ENCODE data around the gene ABCC8.
"Not testable (repeated sequence)": the region's sequence is repeated elsewhere in the genome, so short reads cannot be mapped to it uniquely, and the experiment has no call there.

Gene ABCC8

GRCh38 chr11:17430616-17431015, 46.0 kb downstream of the ABCC8 start:
- DNase-seq (ENCODE audit: low read depth in 2 of 2), result no peak

DNA sequence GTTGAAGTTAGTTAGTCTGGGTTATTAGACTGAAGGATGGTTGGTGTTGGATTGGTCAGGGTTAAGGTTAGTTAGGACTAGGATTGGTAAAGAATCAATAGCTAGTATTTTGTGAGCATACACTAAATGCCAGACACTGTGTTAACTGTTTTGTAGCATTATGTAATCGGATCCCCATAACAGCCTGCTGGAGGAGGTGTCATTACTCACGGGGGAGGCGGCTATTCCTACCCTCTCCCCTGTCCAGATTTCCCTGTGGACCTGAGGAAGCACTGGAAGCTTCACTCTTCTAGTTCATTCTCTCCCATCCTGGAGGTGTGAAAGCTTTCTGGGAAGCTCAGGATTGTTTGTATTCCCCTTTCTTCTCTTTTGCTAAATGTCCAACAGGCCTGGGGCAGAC, 47.7 kb downstream of the ABCC8 start:
- no peak for DNase-seq (ENCODE audit: low read depth in 2 of 2)

- no peak for DNase-seq (ENCODE audit: low read depth in 2 of 2)
Measured at GRCh38 chr11:17428261-17428660, 48.4 kb downstream of the ABCC8 start.

DNA sequence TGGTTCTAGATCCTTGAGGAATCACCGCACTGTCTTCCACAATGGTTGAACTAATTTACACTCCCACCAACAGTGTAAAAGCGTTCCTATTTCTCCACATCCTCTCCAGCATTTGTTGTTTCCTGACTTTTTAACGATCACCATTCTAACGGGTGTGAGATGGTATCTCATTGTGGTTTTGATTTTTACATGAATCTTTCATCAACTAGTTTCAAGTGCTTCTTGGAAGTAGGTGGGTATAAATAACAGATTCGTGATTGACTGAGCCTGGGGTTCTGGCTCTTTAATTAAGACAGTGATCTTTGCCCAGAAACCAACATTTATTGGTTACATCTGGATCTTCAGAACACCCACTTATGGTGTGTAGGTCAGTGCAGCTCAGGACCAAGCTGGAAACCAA, 50.4 kb downstream of the ABCC8 start:
- DNase-seq (ENCODE audit: low read depth in 2 of 2), result not testable (repeated sequence)

DNA sequence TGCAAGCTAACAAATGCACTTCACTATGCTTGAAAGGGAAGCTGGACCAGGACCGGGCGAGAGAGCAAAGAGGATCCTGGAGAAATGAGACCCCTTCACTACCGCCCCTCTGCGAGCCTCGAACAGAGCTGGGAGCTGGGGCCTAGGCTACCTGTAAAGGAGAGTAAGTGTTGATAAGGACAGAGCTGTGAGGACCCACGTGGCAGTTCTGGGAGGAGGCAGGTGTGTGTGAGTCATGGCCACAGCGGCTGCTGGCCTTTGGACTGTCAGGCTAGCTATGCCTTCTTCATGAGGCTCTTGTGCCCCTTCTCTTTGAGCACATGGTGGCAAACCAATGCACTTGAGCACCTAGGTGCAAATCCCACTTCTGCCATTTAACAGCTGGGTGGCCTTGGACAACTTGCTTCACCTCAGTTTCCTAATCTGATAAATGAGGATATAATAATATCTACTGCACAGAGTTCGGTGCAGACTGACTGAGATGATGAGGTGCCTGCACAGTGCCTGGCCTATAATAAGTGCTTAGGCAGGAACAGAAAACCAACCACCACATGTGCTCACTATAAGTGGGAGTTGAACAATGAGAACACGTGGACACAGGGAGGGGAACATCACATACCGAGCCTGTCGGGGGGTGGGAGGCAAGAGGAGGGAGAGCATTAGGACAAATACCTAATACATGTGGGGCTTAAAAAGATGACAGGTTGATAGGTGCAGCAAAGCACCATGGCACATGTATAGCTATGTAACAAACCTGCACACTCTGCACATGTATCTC, 52.9 kb downstream of the ABCC8 start:
- no peak for DNase-seq (ENCODE audit: low read depth in 2 of 2)

- DNase-seq (ENCODE audit: low read depth in 2 of 2), result no peak
Measured at GRCh38 chr11:17421781-17422180, 54.9 kb downstream of the ABCC8 start.

GRCh38 chr11:17418444-17419081, 58.1 kb downstream of the ABCC8 start:
- DNase-seq (ENCODE audit: low read depth in 2 of 2), result no peak

DNA sequence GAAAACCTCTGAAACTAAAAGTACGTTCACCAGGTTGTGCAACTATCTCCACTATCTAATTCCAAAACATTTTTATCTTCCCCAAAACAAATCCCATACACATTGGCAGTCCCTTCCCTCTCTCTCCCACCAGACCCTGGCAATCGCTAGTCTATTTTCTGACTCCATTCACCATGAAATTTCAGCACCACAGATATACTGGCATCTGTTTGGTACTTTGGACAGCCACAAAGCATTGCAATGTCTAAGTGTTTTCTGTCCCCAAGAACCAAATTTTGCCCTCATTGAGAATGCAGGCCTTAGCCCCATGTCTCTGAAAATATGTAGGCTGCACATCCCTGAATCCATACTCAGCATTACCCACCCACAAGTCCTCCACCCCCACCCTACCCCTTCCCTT, 60.2 kb downstream of the ABCC8 start:
- DNase-seq (ENCODE audit: low read depth in 2 of 2), result no peak

GRCh38 chr11:17415523-17416104, 61.0 kb downstream of the ABCC8 start:
- no peak for DNase-seq (ENCODE audit: low read depth in 2 of 2)

- no peak for DNase-seq (ENCODE audit: low read depth in 2 of 2)
Measured at GRCh38 chr11:17414992-17415391, 61.7 kb downstream of the ABCC8 start.

DNA sequence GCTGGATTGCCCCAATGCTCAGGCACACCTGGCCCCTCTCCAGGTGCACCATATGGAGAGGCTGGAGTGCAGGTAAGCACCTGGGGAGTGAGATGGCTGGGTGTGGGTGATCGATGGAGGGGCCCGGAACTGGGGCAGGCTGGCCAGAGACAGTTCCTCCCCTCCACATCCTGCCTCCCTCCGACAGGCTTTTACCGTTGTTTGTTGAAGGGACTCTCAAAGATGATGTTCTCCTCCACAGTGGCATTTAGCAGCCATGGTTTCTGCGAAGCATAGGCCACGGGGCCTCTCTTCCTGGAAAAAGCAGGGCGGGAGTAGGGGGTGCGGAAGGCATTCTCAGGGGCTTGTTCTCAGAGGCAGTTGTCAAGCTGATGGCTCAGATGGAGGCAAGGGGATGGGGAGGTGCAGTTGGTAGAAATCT, 62.3 kb downstream of the ABCC8 start:
- DNase-seq (ENCODE audit: low read depth in 2 of 2), result no peak

- DNase-seq (ENCODE audit: low read depth in 2 of 2), result no peak
Measured at GRCh38 chr11:17413414-17414316, 63.0 kb downstream of the ABCC8 start.

DNA sequence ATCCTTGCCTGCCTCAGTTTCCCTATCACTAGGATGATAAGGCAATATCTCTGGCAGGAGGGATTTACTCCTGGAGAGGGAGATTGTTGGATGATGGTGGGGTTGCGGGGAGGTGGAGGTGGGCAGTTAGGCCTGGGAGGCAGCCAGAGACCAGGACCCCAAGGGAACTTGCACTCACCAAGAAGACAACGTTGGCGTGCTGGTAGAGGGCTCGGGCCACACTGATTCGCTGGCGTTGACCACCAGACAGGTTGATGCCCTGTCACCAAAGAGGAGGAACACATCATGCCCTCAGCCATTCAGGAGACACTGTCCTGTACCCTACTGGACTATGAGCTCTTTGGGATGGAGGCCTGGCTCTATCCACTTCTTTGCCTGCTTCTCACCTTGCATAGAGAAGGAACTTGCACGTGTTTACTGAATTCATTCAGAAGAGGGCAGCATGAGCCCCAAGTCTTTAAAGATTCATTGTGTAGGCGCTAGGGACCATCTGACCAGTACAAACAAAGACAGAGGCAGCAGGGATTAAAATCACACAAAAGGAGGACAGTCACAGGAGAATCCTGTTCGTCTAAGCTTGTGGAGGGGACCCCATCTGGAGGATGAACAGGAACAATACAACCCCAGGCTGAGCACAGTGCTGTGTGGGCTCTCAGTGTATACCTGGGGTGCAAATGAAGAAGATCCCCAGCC, 64.0 kb downstream of the ABCC8 start:
- no peak for DNase-seq (ENCODE audit: low read depth in 2 of 2)

GRCh38 chr11:17411418-17411817, 65.2 kb downstream of the ABCC8 start:
- DNase-seq (ENCODE audit: low read depth in 2 of 2), result no peak

- no peak for DNase-seq (ENCODE audit: low read depth in 2 of 2)
Measured at GRCh38 chr11:17410606-17411379, 65.9 kb downstream of the ABCC8 start.

- DNase-seq (ENCODE audit: low read depth in 2 of 2), result no peak
Measured at GRCh38 chr11:17408641-17409040, 68.0 kb downstream of the ABCC8 start.

DNA sequence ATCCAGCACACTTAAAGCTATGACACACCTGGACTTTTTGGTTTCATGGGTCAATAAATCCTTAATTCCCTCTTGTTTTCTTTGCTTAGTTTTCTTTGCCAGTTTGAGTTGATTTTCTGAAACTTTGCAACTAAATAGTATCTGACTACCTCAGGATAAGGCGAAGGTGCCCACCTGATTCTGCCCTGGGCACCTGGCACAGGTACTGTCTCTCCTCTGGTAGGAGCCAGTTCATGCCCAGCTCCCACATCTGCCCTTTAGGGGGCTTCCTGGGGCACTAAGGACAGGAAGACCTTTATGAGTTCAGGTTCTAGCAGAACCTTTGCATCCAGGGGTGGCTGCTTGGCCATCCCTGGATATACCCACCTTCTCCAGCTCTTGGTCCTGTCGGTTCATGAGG, 68.6 kb downstream of the ABCC8 start:
- no peak for DNase-seq (ENCODE audit: low read depth in 2 of 2)

- no peak for DNase-seq (ENCODE audit: low read depth in 2 of 2)
Measured at GRCh38 chr11:17407575-17407974, 69.1 kb downstream of the ABCC8 start.

GRCh38 chr11:17406818-17407149, 69.9 kb downstream of the ABCC8 start:
- DNase-seq (ENCODE audit: low read depth in 2 of 2), result no peak

DNA sequence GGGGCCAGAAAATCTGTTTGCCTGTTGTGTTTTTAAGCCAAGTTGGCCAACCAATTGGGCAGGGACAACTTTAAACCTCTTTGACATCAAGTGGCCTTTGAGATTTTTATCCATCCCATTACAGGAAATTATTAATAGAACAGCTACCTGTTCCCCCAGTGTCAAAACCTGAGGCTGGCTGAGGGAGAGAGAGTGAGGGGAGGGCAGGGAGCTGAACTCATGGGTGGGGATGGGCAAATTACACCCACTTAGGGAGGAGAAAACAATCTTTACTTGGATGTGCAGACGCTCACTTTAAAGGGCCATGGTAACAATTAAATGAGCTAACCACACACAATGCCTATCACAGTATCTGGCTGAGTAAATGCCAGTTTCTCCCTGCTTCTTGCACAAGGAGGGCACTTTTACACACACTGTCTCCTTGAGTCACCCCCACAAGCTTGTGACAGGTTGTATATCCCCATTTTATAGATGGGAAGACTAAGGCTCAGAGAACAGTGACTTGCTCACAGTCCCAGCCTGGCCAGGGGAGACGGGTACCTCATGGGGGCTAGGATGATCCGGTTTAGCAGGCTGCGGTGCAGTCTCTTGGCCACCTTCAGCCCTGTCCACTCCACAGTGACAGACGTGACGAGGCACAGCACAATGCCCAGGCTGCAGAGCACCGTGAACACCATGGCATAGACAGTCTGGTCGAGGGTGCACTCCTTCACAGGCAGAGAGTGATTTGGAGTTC, 70.4 kb downstream of the ABCC8 start:
- no peak for DNase-seq (ENCODE audit: low read depth in 2 of 2)
